ENCODE data around the gene PRB2. TPM values are rescaled to one million over a fixed set of nuclear protein-coding genes. Genes with fewer than 3 reads are reported as not detected.
"Not testable (repeated sequence)": the region's sequence is repeated elsewhere in the genome, so short reads cannot be mapped to it uniquely, and the experiment has no call there.

PRB2 gene
- not detected for polyA plus RNA-seq

- H3K27me3 ChIP-seq (ENCODE audit: control insufficient read depth in 1 of 2, insufficient read depth in 2 of 2, low read length in 2 of 2); H3K27ac ChIP-seq (ENCODE audit: low read depth in 2 of 2, low read length in 1 of 2); H3K4me1 ChIP-seq (ENCODE audit: control insufficient read depth in 2 of 2, insufficient read depth in 2 of 2, low read length in 1 of 2); H3K36me3 ChIP-seq (ENCODE audit: control insufficient read depth in 2 of 2, insufficient read depth in 2 of 2, low read length in 1 of 2); H3K9me3 ChIP-seq (ENCODE audit: control insufficient read depth in 2 of 2, insufficient read depth in 1 of 2, low read depth in 1 of 2, low read length in 1 of 2); H3K4me3 ChIP-seq (ENCODE audit: low read depth in 1 of 2, low read length in 2 of 2): not testable (repeated sequence)
- no CpG with 5 or more reads among the region's 1 CpG for WGBS, 2 donors
Measured at GRCh38 chr12:11395467-11395866, at the start of gene PRB2. PRB2 (minus strand) TSS chr12:11395567; CDS start chr12:11395529, 38 bp downstream.

GRCh38 chr12:11437966-11438365 lies 42.6 kb upstream of the PRB2 start:
- Histone ChIP-seq H3K9me3 (ENCODE audit: control insufficient read depth in 2 of 2, insufficient read depth in 1 of 2, low read depth in 1 of 2, low read length in 1 of 2) (no peaks in the 10 kb centered on the region), H3K36me3 (ENCODE audit: control insufficient read depth in 2 of 2, insufficient read depth in 2 of 2, low read length in 1 of 2) (no peaks in the 10 kb centered on the region), H3K27me3 (ENCODE audit: control insufficient read depth in 1 of 2, insufficient read depth in 2 of 2, low read length in 2 of 2) (no peaks in the 10 kb centered on the region), H3K4me3 (ENCODE audit: low read depth in 1 of 2, low read length in 2 of 2) (no peak overlapping the region), H3K4me1 (ENCODE audit: control insufficient read depth in 2 of 2, insufficient read depth in 2 of 2, low read length in 1 of 2) (no peaks in the 10 kb centered on the region), H3K27ac (ENCODE audit: low read depth in 2 of 2, low read length in 1 of 2) (no peak overlapping the region)
- WGBS, 2 donors, result 66 to 84% methylated on average over 2 of the region's 2 CpGs

- H3K4me1 ChIP-seq (ENCODE audit: control insufficient read depth in 2 of 2, insufficient read depth in 2 of 2, low read length in 1 of 2), result no peaks in the 10 kb centered on the region
- H3K36me3 ChIP-seq (ENCODE audit: control insufficient read depth in 2 of 2, insufficient read depth in 2 of 2, low read length in 1 of 2), result no peaks in the 10 kb centered on the region
- H3K9me3 ChIP-seq (ENCODE audit: control insufficient read depth in 2 of 2, insufficient read depth in 1 of 2, low read depth in 1 of 2, low read length in 1 of 2), result peaks cover 0 to 2% of the 10 kb centered on the region in 2 donors
- WGBS, 2 donors, result 57 to 70% methylated on average over 4 of the region's 4 CpGs
- H3K27ac ChIP-seq (ENCODE audit: low read depth in 2 of 2, low read length in 1 of 2), result no peak overlapping the region
- no peaks in the 10 kb centered on the region for H3K27me3 ChIP-seq (ENCODE audit: control insufficient read depth in 1 of 2, insufficient read depth in 2 of 2, low read length in 2 of 2)
- H3K4me3 ChIP-seq (ENCODE audit: low read depth in 1 of 2, low read length in 2 of 2), result no peak overlapping the region
Measured at GRCh38 chr12:11433664-11434063, 38.3 kb upstream of the PRB2 start.

GRCh38 chr12:11431486-11431885 lies 36.1 kb upstream of the PRB2 start:
- Histone ChIP-seq H3K27me3 (ENCODE audit: control insufficient read depth in 1 of 2, insufficient read depth in 2 of 2, low read length in 2 of 2) (no peaks in the 10 kb centered on the region), H3K27ac (ENCODE audit: low read depth in 2 of 2, low read length in 1 of 2) (no peak overlapping the region), H3K36me3 (ENCODE audit: control insufficient read depth in 2 of 2, insufficient read depth in 2 of 2, low read length in 1 of 2) (no peaks in the 10 kb centered on the region), H3K4me1 (ENCODE audit: control insufficient read depth in 2 of 2, insufficient read depth in 2 of 2, low read length in 1 of 2) (no peaks in the 10 kb centered on the region), H3K9me3 (ENCODE audit: control insufficient read depth in 2 of 2, insufficient read depth in 1 of 2, low read depth in 1 of 2, low read length in 1 of 2) (peaks cover 0 to 2% of the 10 kb centered on the region in 2 donors), H3K4me3 (ENCODE audit: low read depth in 1 of 2, low read length in 2 of 2) (no peak overlapping the region)
- 70 to 74% methylated on average over 4 of the region's 4 CpGs for WGBS, 2 donors

- Histone ChIP-seq H3K36me3 (ENCODE audit: control insufficient read depth in 2 of 2, insufficient read depth in 2 of 2, low read length in 1 of 2) (no peaks in the 10 kb centered on the region), H3K9me3 (ENCODE audit: control insufficient read depth in 2 of 2, insufficient read depth in 1 of 2, low read depth in 1 of 2, low read length in 1 of 2) (peaks cover 0 to 2% of the 10 kb centered on the region in 2 donors), H3K4me3 (ENCODE audit: low read depth in 1 of 2, low read length in 2 of 2) (no peak overlapping the region), H3K27me3 (ENCODE audit: control insufficient read depth in 1 of 2, insufficient read depth in 2 of 2, low read length in 2 of 2) (no peaks in the 10 kb centered on the region), H3K4me1 (ENCODE audit: control insufficient read depth in 2 of 2, insufficient read depth in 2 of 2, low read length in 1 of 2) (no peaks in the 10 kb centered on the region), H3K27ac (ENCODE audit: low read depth in 2 of 2, low read length in 1 of 2) (no peak overlapping the region)
- WGBS, 2 donors, result 89 to 91% methylated on average over 1 of the region's 1 CpG
Measured at GRCh38 chr12:11427341-11427740, 32.0 kb upstream of the PRB2 start.

- Histone ChIP-seq H3K27me3 (ENCODE audit: control insufficient read depth in 1 of 2, insufficient read depth in 2 of 2, low read length in 2 of 2) (no peaks in the 10 kb centered on the region), H3K4me1 (ENCODE audit: control insufficient read depth in 2 of 2, insufficient read depth in 2 of 2, low read length in 1 of 2) (no peaks in the 10 kb centered on the region), H3K36me3 (ENCODE audit: control insufficient read depth in 2 of 2, insufficient read depth in 2 of 2, low read length in 1 of 2) (no peaks in the 10 kb centered on the region), H3K4me3 (ENCODE audit: low read depth in 1 of 2, low read length in 2 of 2) (no peak overlapping the region), H3K27ac (ENCODE audit: low read depth in 2 of 2, low read length in 1 of 2) (no peak overlapping the region), H3K9me3 (ENCODE audit: control insufficient read depth in 2 of 2, insufficient read depth in 1 of 2, low read depth in 1 of 2, low read length in 1 of 2) (peaks cover 0 to 7% of the 10 kb centered on the region in 2 donors)
Measured at GRCh38 chr12:11412731-11413130, 17.4 kb upstream of the PRB2 start.

- no peak overlapping the region for H3K4me3 ChIP-seq (ENCODE audit: low read depth in 1 of 2, low read length in 2 of 2)
- H3K9me3 ChIP-seq (ENCODE audit: control insufficient read depth in 2 of 2, insufficient read depth in 1 of 2, low read depth in 1 of 2, low read length in 1 of 2), result peaks cover 0 to 4% of the 10 kb centered on the region in 2 donors
- WGBS, 2 donors, result 75 to 78% methylated on average over 6 of the region's 6 CpGs
- no peak overlapping the region for H3K27ac ChIP-seq (ENCODE audit: low read depth in 2 of 2, low read length in 1 of 2)
- H3K4me1 ChIP-seq (ENCODE audit: control insufficient read depth in 2 of 2, insufficient read depth in 2 of 2, low read length in 1 of 2), result no peaks in the 10 kb centered on the region
- no peaks in the 10 kb centered on the region for H3K36me3 ChIP-seq (ENCODE audit: control insufficient read depth in 2 of 2, insufficient read depth in 2 of 2, low read length in 1 of 2)
- H3K27me3 ChIP-seq (ENCODE audit: control insufficient read depth in 1 of 2, insufficient read depth in 2 of 2, low read length in 2 of 2), result no peaks in the 10 kb centered on the region
Measured at GRCh38 chr12:11408096-11408495, 12.7 kb upstream of the PRB2 start.

GRCh38 chr12:11397366-11397765 lies 2.0 kb upstream of the PRB2 start:
- H3K9me3 ChIP-seq (ENCODE audit: control insufficient read depth in 2 of 2, insufficient read depth in 1 of 2, low read depth in 1 of 2, low read length in 1 of 2), result no peaks in the 10 kb centered on the region
- WGBS, 2 donors, result 36 to 39% methylated on average over 1 of the region's 1 CpG
- no peak overlapping the region for H3K4me3 ChIP-seq (ENCODE audit: low read depth in 1 of 2, low read length in 2 of 2)
- no peaks in the 10 kb centered on the region for H3K4me1 ChIP-seq (ENCODE audit: control insufficient read depth in 2 of 2, insufficient read depth in 2 of 2, low read length in 1 of 2)
- H3K27ac ChIP-seq (ENCODE audit: low read depth in 2 of 2, low read length in 1 of 2), result no peak overlapping the region
- no peaks in the 10 kb centered on the region for H3K36me3 ChIP-seq (ENCODE audit: control insufficient read depth in 2 of 2, insufficient read depth in 2 of 2, low read length in 1 of 2)
- no peaks in the 10 kb centered on the region for H3K27me3 ChIP-seq (ENCODE audit: control insufficient read depth in 1 of 2, insufficient read depth in 2 of 2, low read length in 2 of 2)

- H3K27me3 ChIP-seq (ENCODE audit: control insufficient read depth in 1 of 2, insufficient read depth in 2 of 2, low read length in 2 of 2); H3K27ac ChIP-seq (ENCODE audit: low read depth in 2 of 2, low read length in 1 of 2); H3K4me1 ChIP-seq (ENCODE audit: control insufficient read depth in 2 of 2, insufficient read depth in 2 of 2, low read length in 1 of 2); H3K4me3 ChIP-seq (ENCODE audit: low read depth in 1 of 2, low read length in 2 of 2); H3K36me3 ChIP-seq (ENCODE audit: control insufficient read depth in 2 of 2, insufficient read depth in 2 of 2, low read length in 1 of 2); H3K9me3 ChIP-seq (ENCODE audit: control insufficient read depth in 2 of 2, insufficient read depth in 1 of 2, low read depth in 1 of 2, low read length in 1 of 2): not testable (repeated sequence)
- WGBS, 2 donors, result 78 to 82% methylated on average over 2 to 3 of the region's 3 CpGs
Measured at GRCh38 chr12:11391456-11391855, 3.9 kb downstream of the PRB2 start.

GRCh38 chr12:11377420-11377819 lies 17.9 kb downstream of the PRB2 start:
- not testable (repeated sequence) for H3K27ac ChIP-seq (ENCODE audit: low read depth in 2 of 2, low read length in 1 of 2); H3K27me3 ChIP-seq (ENCODE audit: control insufficient read depth in 1 of 2, insufficient read depth in 2 of 2, low read length in 2 of 2); H3K4me1 ChIP-seq (ENCODE audit: control insufficient read depth in 2 of 2, insufficient read depth in 2 of 2, low read length in 1 of 2); H3K9me3 ChIP-seq (ENCODE audit: control insufficient read depth in 2 of 2, insufficient read depth in 1 of 2, low read depth in 1 of 2, low read length in 1 of 2); H3K4me3 ChIP-seq (ENCODE audit: low read depth in 1 of 2, low read length in 2 of 2); H3K36me3 ChIP-seq (ENCODE audit: control insufficient read depth in 2 of 2, insufficient read depth in 2 of 2, low read length in 1 of 2)
- WGBS, 2 donors, result 75 to 76% methylated on average over 3 of the region's 3 CpGs

All from esophagus (tissue), 2 donors.